IMR-90 (cell line): Measurements from ENCODE around the gene FAM89B. TPM values are rescaled to one million over a fixed set of nuclear protein-coding genes. Genes with fewer than 3 reads are reported as not detected.

ENCODE experiments used
- ATAC-seq: fragments of 200-7000 bp; cut with Tn5 transposase; 2 replicates; pipeline ENCODE4 v1.9.1; 2020; ENCODE audit warnings: low read depth, mild to moderate bottlenecking, moderate library complexity
- BruUV-seq: library from RNA; stranded (reverse); fragments of 400-500 nt; replicated peaks from 2 replicates; lab custom pipeline; 2021; lab: Mats Ljungman, UMichigan
- CTCF ChIA-PET: fragments of 300-600 bp; formaldehyde crosslinking; extraction: SDS; loops from one replicate; lab custom pipeline; 2021; ENCODE audit warnings: antibody characterized with exemption; lab: Yijun Ruan, JAX
- POLR2A ChIA-PET: fragments of 300-600 bp; sonication (Branson Sonifier 250); formaldehyde crosslinking; loops from one replicate; lab custom pipeline; 2022; ENCODE audit warnings: antibody characterized with exemption; ENCODE audit not compliant: unreplicated experiment; lab: Charles Lee
- DNase-seq: peaks from one replicate; pipeline ENCODE4 v3.0.0; 2013
- H2AFZ ChIP-seq: replicated peaks from 2 replicates; pipeline ENCODE3; 2013; ENCODE audit warnings: low read length, mild to moderate bottlenecking; ENCODE audit not compliant: poor library complexity
- H2AK5ac ChIP-seq: 2 replicates; pipeline ENCODE4 v1.6.1; 2013; ENCODE audit warnings: low read depth, low read length, inconsistent platforms
- H2AK9ac ChIP-seq: replicated peaks from 2 replicates; pipeline ENCODE3; 2013; ENCODE audit warnings: mild to moderate bottlenecking, low read depth, low read length, moderate library complexity; ENCODE audit not compliant: poor library complexity
- H2BK120ac ChIP-seq: 2 replicates; pipeline ENCODE4 v1.6.1; 2013; ENCODE audit warnings: low read depth, low read length, inconsistent platforms
- H2BK15ac ChIP-seq: 3 replicates; pipeline ENCODE4 v1.6.1; 2013; ENCODE audit warnings: low read depth, low read length, inconsistent platforms
- H2BK20ac ChIP-seq: 2 replicates; pipeline ENCODE4 v1.6.1; 2013; ENCODE audit warnings: low read depth, mild to moderate bottlenecking, inconsistent platforms, low read length, moderate library complexity
- H2BK5ac ChIP-seq: 2 replicates; pipeline ENCODE4 v1.6.1; 2013; ENCODE audit warnings: mild to moderate bottlenecking, low read depth, low read length, inconsistent platforms; ENCODE audit not compliant: poor library complexity, severe bottlenecking
- H3K14ac ChIP-seq: replicated peaks from 2 replicates; pipeline ENCODE4 v1.6.1; 2013; ENCODE audit warnings: low read depth, low read length, inconsistent platforms
- H3K18ac ChIP-seq: 2 replicates; pipeline ENCODE4 v1.6.1; 2013; ENCODE audit warnings: low read depth, low read length, control low read depth
- H3K23ac ChIP-seq: 2 replicates; pipeline ENCODE4 v1.6.1; 2013; ENCODE audit warnings: low read depth, low read length, inconsistent platforms
- H3K27ac ChIP-seq: 2 replicates; pipeline ENCODE4 v1.5.1; 2013; ENCODE audit warnings: mild to moderate bottlenecking, control low read depth, low read length; ENCODE audit not compliant: insufficient read depth
- H3K27me3 ChIP-seq: 2 replicates; pipeline ENCODE4 v1.6.1; 2013; ENCODE audit warnings: low read length; ENCODE audit not compliant: control insufficient read depth, insufficient read depth
- H3K36me3 ChIP-seq: 2 replicates; pipeline ENCODE4 v1.6.1; 2013; ENCODE audit warnings: low read length, mixed read lengths; ENCODE audit not compliant: control insufficient read depth, insufficient read depth
- H3K4ac ChIP-seq: 2 replicates; pipeline ENCODE4 v1.6.1; 2013; ENCODE audit warnings: low read depth, low read length, inconsistent platforms
- H3K4me1 ChIP-seq: 2 replicates; pipeline ENCODE4 v1.6.1; 2013; ENCODE audit warnings: low read length, mixed read lengths; ENCODE audit not compliant: control insufficient read depth, insufficient read depth
- H3K4me2 ChIP-seq: 2 replicates; pipeline ENCODE4 v1.6.1; 2013; ENCODE audit warnings: low read depth, mild to moderate bottlenecking, control low read depth, low read length, moderate library complexity
- H3K4me3 ChIP-seq: 2 replicates; pipeline ENCODE4 v1.5.1; 2013; ENCODE audit warnings: low read depth, mild to moderate bottlenecking, control low read depth, low read length, moderate library complexity; ENCODE audit not compliant: insufficient read depth
- H3K56ac ChIP-seq: 2 replicates; pipeline ENCODE4 v1.6.1; 2013; ENCODE audit warnings: low read length, inconsistent platforms; ENCODE audit not compliant: insufficient read depth; ENCODE audit errors: extremely low read depth
- H3K79me1 ChIP-seq, 2 experiments: 2 replicates each; pipeline ENCODE4 v1.6.1; 2013; ENCODE audit warnings: low read length in 2 of 2, inconsistent platforms in 1 of 2, low read depth in 1 of 2
- H3K9ac ChIP-seq: 2 replicates; pipeline ENCODE4 v1.6.1; 2013; ENCODE audit warnings: low read depth, low read length, control low read depth
- H3K9me1 ChIP-seq: 2 replicates; pipeline ENCODE4 v1.6.1; 2013; ENCODE audit warnings: low read length, inconsistent platforms; ENCODE audit not compliant: insufficient read depth
- H3K9me3 ChIP-seq: 2 replicates; pipeline ENCODE4 v1.6.1; 2013; ENCODE audit warnings: low read length; ENCODE audit not compliant: control insufficient read depth, insufficient read depth
- H4K20me1 ChIP-seq: 2 replicates; pipeline ENCODE4 v1.6.1; 2013; ENCODE audit warnings: low read length, inconsistent platforms; ENCODE audit not compliant: insufficient read depth
- H4K5ac ChIP-seq: 2 replicates; pipeline ENCODE4 v1.6.1; 2013; ENCODE audit warnings: mild to moderate bottlenecking, low read depth, low read length, control low read depth
- H4K8ac ChIP-seq, 2 experiments: 2 replicates each; pipeline ENCODE4 v1.6.1; 2013; ENCODE audit warnings: low read depth in 2 of 2, low read length in 2 of 2, control low read depth in 1 of 2, inconsistent platforms in 1 of 2
- H4K91ac ChIP-seq: 2 replicates; pipeline ENCODE4 v1.6.1; 2013; ENCODE audit warnings: low read depth, low read length, inconsistent platforms; ENCODE audit not compliant: insufficient read depth
- MAFK ChIP-seq: IDR thresholded peaks from 2 replicates; pipeline ENCODE4 v1.6.1; 2012; ENCODE audit warnings: low read depth, low read length, improper control_type of control experiment
- MAZ ChIP-seq: IDR thresholded peaks from 2 replicates; pipeline ENCODE4 v1.6.1; 2012; ENCODE audit warnings: low read depth, mild to moderate bottlenecking, low read length, improper control_type of control experiment, moderate library complexity, borderline replicate concordance
- MXI1 ChIP-seq: IDR thresholded peaks from 2 replicates; pipeline ENCODE4 v1.6.1; 2012; ENCODE audit warnings: low read depth, mild to moderate bottlenecking, low read length, moderate library complexity, borderline replicate concordance
- NFE2L2 ChIP-seq: fragments of 150-350 bp; IDR thresholded peaks from 2 replicates; pipeline ENCODE4 v1.6.1; 2016; ENCODE audit warnings: low read depth, mild to moderate bottlenecking, low read length
- POLR2A ChIP-seq: IDR thresholded peaks from 2 replicates; pipeline ENCODE4 v1.6.1; 2012; ENCODE audit warnings: mild to moderate bottlenecking, low read depth, low read length
- RAD21 ChIP-seq: IDR thresholded peaks from 2 replicates; pipeline ENCODE4 v1.6.1; 2012; ENCODE audit warnings: low read length, improper control_type of control experiment
- RCOR1 ChIP-seq: IDR thresholded peaks from 2 replicates; pipeline ENCODE4 v1.6.1; 2012; ENCODE audit warnings: mild to moderate bottlenecking, low read length, improper control_type of control experiment; ENCODE audit not compliant: insufficient replicate concordance
- RFX5 ChIP-seq: IDR thresholded peaks from 2 replicates; pipeline ENCODE4 v1.8.0; 2012; ENCODE audit warnings: low read depth, mild to moderate bottlenecking, low read length, moderate library complexity
- SMC3 ChIP-seq: fragments of 150-350 bp; IDR thresholded peaks from 2 replicates; pipeline ENCODE4 v1.6.1; 2016; ENCODE audit warnings: low read depth, mild to moderate bottlenecking, antibody characterized with exemption, low read length, moderate library complexity
- USF2 ChIP-seq: fragments of 150-350 bp; IDR thresholded peaks from 2 replicates; pipeline ENCODE4 v1.6.1; 2017; ENCODE audit warnings: mild to moderate bottlenecking, antibody characterized with exemption, low read length, low read depth
- WGBS, 2 experiments: methylation state at CpG; one replicate each; pipeline versions ENCODE4 v1.1.5 to v1.1.7; 2013; ENCODE audit warnings: missing lambda C conversion rate in 2 of 2; ENCODE audit not compliant: insufficient read length in 1 of 2; ENCODE audit errors: extremely low coverage in 2 of 2; 5-methylcytosine and 5-hydroxymethylcytosine counted together
- dilution Hi-C: fragments of 300-500 bp; cut with HindIII; formaldehyde crosslinking; loops from one replicate; pipeline ENCODE4 v1.14.3; 2018; ENCODE audit warnings: low sequenced_read_pairs; ENCODE audit not compliant: unreplicated experiment
- in situ Hi-C: fragments of 300-500 bp; cut with MboI; formaldehyde crosslinking; loops from 3 replicates; pipeline ENCODE4 v1.14.3; 2019; ENCODE audit warnings: low sequenced_read_pairs, inconsistent platforms, mixed read lengths
- intact Hi-C: fragments of 100-400 bp; cut with micrococcal nuclease; formaldehyde crosslinking; loops from 2 replicates; pipeline ENCODE4 v1.10.0; 2022
- polyA plus RNA-seq, 3 experiments: library from polyadenylated mRNA; depleted of rRNA; stranded (reverse); fragments of >200 nt; gene quantifications; 2 replicates each; pipeline ENCODE4 v1.2.3, GENCODE V29; 2012; ENCODE audit warnings: low replicate concordance in 1 of 3
- total RNA-seq: library from RNA; depleted of rRNA; stranded (reverse); fragments of >200 nt; gene quantifications from 2 replicates; pipeline ENCODE4 v1.2.3, GENCODE V29; 2012

Gene FAM89B
- total and polyA plus RNA-seq, 2 of the 4 experiments (the other 2 are of a cell fraction): 12.0 to 65.5 TPM

DNA sequence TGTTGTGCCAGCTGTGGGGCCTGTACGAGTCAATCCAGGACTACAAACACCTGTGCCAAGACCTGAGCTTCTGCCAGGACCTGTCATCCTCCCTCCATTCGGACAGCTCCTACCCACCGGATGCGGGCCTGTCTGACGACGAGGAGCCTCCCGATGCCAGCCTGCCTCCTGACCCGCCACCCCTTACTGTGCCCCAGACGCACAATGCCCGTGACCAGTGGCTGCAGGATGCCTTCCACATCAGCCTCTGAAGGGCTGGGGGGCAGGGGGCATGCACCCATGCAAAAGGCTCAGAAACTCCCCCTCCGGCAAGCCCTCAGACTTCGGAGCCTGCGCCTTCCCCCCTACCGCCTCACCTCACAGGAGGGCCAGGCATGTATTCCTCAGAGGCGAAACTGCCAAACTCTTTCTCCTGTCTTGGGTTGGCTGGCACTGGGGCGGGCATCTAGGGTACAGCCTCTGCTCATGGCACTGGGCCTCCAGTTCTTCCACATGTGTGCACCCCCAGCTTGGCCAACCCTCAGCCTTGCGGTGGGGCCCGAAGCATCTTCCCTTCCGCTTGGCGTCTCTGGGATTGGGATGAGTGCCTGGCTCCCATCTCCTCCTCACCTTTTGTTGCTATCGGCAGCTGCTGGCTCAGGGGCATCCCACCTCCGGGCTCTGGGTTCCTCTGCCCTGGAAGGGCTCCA lies 1.2 kb downstream of the FAM89B start:
- Histone ChIP-seq H2BK5ac (no peak overlapping the region), H3K4me3 (peak overlapping the region; percentile 75), H3K79me1 (peaks cover 32 to 75% of the 10 kb centered on the region in 2 experiments), H2BK120ac (no peak overlapping the region), H2AFZ (peak overlapping the region; percentile 50), H3K56ac (no peak overlapping the region), H3K9me3 (no peaks in the 10 kb centered on the region), H4K20me1 (peaks cover 34% of the 10 kb centered on the region), H3K18ac (no peak overlapping the region), H3K23ac (no peak overlapping the region), H3K4me1 (peaks cover 40% of the 10 kb centered on the region), H4K5ac (no peak overlapping the region), H3K27me3 (no peaks in the 10 kb centered on the region), H3K9ac (peak overlapping the region; percentile 79; the same call in 1 of the 2 replicates), H3K14ac (no peak overlapping the region), H3K27ac (no peak overlapping the region; the same call in 1 of the 2 replicates), H4K8ac (no peak overlapping the region), H2AK5ac (peak overlapping the region; percentile 60; the same call in 1 of the 2 replicates), H3K4ac (no peak overlapping the region; the same call in 1 of the 2 replicates), H3K9me1 (peaks cover 13% of the 10 kb centered on the region), H4K91ac (no peak overlapping the region), H3K36me3 (peaks cover 4% of the 10 kb centered on the region; the same call in 1 of the 2 replicates), H3K4me2 (peak overlapping the region; percentile 79), H2BK20ac (no peak overlapping the region), H2AK9ac (peak overlapping the region; percentile 91), H2BK15ac (no peak overlapping the region)
- in situ Hi-C loops (no loop called here), intact Hi-C loops (loop anchor here (5.0 kb wide), 2 partner anchors 34 to 191 kb away; partner anchors contain the start of gene SLC25A45), dilution Hi-C loops (no loop called here)
- ChIA-PET CTCF (interaction anchor here (1.0 to 2.6 kb wide), 2 partner anchors 15 to 33 kb away, joined by 4 to 15 read pairs; partner anchors contain the start of gene LTBP3), POLR2A (interaction anchor here (0.7 kb wide), 1 partner anchor 1423 kb away, joined by 3 read pairs; no protein-coding TSS in a partner anchor)
- no TSS peak for BruUV-seq
- no peak for DNase-seq
- WGBS, 2 experiments: 43% methylated on average over 9 of the region's 22 CpGs; no CpG with 5 or more reads in 1 of the 2 experiments
- ATAC-seq: no peak
- TF ChIP-seq SMC3 (no peak), POLR2A (no peak), NFE2L2 (no peak), RAD21 (no peak), MAZ (no peak), MXI1 (no peak), USF2 (no peak), RCOR1 (no peak), MAFK (no peak), RFX5 (no peak)
